IPS-11a (cell line): ENCODE measurements around the gene RET.

Experiments used
- H3K4me3 ChIP-seq: one replicate; pipeline ENCODE4 v1.5.1; 2013; ENCODE audit warnings: low read depth, low read length, control low read depth

Gene RET

DNA sequence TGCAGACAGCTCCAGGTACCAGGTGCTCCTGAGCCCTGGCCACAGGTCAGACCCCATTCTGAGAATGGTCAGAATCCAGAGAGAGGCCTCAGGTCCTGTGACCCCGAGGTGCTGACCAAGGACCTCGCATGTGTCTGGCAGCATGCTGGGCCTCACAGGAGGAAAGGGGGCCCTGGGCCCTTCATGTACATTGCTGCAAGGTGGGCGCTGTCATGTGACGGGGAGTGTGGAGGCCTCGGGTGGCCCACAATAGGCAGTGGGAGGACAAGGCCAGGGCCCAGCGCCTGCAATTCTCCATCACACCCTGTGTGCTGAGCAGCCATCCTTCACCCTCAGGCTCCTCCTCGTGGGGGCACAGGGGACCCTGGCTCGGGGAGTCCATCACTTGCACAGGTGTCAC lies 15.5 kb upstream of the RET start:
- H3K4me3 ChIP-seq: no peak overlapping the region

DNA sequence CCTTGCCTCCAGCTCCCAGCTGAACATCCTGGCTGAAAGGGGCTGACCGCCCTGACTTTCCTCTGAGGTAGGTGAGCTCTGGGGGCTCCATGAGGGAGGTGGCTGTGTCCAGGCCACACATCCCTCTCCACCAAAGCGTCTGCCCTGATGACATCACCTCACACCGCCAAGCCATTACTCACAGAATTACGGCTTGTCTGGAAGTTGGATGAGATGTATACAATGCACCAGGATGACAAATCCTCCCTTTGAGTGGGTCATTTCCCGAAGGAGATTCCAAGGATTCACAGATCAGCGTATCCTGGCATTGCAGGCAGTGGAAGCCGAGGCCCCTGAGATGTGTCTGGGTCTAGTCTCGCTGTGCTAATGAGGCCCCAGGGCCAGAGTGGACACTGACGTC lies 15.1 kb upstream of the RET start:
- H3K4me3 ChIP-seq: no peak overlapping the region

DNA sequence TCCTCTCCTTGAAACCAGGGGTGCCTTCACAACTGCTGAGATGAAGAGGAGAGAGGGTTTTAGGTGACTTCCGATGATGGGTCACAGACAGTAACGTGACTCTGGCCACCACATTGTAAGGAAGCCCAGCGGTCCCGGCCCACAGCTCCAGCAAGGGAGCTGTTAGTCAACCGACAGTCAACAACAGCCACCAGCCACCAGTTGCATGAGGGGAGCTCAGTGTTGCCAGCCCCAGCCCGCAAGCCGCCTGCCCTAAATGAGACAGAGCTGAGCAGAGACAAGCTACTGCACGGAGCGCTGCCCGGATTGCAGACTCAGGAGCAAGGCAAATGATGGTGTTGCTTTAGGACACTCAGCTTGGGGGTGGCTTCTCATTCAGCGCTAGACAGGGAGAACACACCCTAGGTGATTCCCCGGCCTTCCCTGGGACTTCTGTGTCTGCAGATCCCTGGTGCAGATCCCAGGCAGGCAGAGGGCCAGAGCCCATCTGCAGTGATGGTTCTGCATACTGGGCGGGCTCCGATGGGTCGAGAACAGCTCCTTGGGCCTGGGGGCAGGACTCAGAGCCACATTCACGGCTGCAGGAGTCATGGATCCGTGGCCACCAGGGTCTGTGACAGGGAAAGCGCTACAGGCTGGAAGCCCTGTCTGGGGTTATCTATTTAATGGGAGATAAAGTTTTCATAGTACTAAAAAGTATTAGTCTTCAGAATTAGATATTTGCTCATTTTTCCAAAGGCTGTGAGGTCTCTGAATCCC lies 14.3 kb upstream of the RET start:
- H3K4me3 ChIP-seq: no peak overlapping the region

DNA sequence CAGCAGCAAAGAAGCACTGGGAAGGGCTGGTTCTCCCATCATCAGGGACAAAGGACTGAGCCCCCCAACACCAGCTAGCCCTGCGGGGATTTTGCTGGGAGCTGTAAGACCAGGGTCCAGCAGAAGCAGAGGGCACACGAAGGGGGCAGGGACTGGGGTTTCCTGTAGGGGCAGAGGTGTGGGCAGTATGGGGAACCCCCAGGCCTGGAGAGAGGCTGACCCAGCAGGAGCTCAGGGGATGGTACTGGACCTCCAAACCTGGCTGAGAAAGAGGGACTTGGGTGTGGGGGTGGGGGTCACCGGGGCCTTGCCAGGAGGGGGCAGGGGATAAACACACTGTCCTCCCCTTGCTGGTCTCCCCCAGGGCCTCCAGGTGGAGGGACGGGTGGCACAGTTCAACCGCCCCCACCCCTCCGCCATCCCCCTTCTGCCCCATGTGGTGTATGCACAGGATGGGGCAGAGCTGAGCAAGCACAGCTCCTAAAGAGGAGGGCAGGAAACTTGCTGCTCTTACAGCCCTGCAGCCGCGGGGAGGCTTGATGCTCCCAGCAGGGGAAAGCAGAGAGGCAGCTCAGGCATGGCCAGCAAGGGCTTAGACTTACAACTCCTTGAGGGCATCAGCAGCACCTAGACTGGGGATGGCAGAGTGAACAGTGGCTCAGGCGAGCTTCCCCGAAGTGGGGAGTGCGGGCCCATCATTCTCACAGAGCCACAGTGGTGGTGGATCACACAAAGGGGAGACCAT lies 12.4 kb upstream of the RET start:
- no peak overlapping the region for H3K4me3 ChIP-seq

DNA sequence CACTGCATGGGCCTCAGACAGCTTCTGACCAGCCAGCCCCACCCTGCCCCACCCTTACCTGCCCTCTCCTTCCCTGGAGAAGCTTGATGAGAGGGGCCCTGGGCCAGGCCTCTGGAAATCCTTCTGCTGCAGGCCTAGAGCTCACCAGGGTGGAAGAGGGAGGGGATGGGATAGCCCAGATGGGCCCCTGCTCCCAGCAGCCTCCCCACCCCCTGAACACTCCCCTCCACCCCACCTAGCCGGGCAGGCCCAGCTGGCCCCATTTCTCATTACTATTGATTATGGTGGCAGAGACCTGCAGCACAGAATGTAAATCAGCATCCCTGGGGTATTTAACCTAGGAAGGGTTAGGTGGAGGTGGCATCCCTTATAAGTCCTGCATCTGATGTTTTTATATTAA lies 11.6 kb upstream of the RET start:
- H3K4me3 ChIP-seq: no peak overlapping the region

DNA sequence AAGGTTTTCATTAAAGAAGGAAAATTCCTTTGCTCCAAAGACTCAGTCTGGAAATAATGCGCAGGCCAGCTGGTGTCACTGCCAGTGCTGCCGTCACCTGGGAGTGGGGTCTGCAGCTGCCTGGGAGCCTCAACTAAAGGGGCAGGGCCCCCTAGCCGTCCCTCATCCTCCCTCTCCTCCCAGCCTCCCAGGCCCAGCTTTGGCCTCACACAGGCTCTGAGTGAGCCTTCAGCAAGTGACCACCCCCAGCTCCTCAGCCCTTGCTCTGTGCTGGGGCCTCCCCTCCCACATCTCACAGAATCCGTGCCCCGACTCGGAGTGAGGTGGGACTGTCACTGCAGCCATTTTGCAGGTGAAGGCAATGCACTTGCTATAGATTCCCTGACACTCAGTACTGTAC lies 11.1 kb upstream of the RET start:
- no peak overlapping the region for H3K4me3 ChIP-seq

DNA sequence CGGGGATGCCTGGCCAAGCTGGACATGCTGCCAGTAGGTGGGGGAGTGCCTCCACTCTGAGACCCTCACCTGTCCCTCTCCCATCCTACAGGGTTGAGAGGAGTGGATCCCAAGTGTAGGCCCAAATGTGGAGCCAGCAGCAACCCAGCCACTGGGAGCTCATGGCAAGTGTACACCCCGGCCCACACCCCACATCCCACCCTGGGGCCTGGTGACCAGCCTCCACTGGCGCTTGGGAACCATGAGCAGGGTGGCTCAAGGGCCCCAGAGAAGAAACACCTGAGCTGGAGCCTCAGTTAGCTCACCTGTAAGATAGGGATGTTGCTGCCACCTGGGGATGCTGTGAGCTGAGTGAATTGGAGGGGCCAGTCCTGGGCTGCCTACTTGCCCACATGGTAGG lies 10.4 kb upstream of the RET start:
- no peak overlapping the region for H3K4me3 ChIP-seq

DNA sequence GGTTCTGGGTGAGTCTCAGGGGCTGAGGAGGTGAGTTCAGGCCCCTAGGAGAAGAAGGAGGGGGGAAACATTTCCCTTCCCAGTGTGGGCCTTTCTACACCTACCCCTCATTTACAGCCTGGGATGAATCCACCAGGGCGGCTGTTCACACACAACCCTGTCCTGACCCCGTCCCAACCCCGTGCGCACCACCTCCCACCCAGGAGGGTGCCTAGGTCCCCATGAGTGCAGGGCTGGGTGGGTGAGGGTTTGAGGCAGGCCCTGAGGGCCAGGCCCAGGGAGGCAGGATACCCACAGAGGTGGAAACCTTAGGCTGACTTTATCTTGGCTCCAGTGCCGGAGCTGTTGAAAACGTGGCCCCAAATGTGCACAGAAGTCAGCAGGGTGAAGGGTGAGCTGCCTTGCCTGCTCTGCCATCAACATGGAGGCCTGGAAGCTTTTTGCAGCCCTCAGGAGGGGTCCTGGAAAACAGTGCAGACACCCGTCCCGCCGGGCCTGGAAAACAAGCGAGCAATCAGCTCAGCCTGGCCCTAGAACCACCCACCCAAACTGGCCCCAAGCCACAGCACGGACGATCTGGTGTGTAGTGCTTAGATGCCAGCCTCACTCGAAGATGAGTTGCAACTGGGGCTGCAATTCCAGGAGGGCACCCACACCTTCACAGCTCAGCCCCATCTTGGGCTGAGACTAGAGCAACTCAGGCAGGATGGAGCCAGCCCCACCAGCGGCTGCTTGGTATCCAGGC lies 9.3 kb upstream of the RET start:
- no peak overlapping the region for H3K4me3 ChIP-seq

DNA sequence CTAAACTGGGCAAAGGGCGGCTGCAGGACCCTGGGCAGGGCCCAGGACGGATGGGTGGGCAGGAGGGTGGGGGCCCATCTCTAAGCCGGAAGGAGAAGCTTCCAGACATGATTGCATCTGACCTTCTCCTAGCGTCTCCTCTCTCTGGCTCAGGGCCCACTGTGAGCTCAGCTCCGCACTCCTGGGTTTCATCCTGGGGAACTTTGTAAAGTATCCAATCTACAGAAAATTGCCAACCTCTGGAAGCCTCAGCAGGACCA lies 8.8 kb upstream of the RET start:
- H3K4me3 ChIP-seq: no peak overlapping the region

DNA sequence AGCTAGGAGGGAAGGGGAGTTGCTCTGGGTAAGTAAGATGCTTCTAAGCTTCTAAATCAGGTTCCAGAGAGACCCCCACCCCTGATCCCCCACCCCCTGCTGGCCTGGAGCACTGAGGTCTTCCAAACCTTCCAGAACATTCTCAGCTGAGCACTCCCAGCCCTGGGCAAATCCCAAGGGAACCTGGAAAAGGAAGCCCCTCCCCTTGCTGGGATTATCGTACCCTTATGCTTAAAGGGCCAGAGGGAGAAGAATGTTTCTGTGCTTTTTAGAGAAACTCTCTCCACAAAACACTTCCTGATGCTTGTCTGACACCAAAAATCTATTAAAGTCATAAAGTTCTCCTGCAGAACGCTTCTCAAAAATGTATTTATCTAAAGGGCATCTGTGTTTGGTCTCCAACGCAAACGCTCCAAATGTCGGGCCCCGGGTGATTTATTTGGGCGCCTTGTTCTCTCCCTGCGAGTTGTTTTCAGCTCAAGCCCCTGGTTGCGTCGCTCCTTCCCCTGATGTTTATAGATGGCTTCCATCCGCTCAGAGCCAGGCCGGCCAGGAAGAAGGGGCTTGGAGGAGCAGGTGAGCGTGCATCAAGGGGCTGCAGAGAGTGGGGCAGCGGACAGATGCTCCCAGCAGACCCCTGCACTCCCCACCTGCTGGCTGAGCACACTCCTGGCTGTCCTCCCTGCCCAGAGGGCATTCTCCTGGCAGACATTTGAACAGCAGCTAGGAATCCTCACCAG lies 8.2 kb upstream of the RET start:
- H3K4me3 ChIP-seq: no peak overlapping the region

DNA sequence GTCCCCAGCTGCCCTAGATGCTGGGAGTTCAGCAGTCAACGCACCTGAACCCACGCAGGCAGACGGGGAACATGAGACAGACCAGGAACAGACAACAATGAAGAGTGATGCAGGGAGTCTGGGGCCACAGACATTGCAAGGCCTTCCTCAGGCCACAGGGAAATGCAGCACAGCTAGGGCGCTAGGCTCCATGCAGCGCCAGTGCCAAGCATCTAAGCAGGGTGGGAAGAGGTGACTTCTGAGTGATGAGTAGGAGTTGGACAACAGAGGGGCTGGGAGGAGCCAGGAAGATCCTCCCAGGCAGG lies 7.7 kb upstream of the RET start:
- H3K4me3 ChIP-seq: no peak overlapping the region

DNA sequence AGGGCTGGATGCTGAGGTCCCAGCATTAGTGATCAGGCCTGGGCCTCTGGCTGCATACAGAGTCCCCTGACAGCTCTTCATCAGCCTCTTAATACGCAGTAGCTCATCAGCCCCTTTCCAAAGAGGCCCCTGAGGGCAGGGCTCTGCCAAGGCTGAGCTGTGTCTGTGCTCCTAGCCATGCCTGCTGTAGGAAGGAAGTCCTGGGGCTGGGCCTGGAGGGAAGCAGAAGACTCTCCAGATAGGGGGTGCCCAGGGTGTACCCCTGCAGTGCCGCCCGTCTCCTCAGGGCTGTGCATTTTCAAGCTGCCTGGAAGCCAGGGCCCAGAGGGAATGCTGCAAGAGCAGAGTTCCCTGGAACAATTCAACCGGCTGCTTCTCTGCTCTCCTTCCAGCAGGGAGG lies 7.3 kb upstream of the RET start:
- H3K4me3 ChIP-seq: no peak overlapping the region

DNA sequence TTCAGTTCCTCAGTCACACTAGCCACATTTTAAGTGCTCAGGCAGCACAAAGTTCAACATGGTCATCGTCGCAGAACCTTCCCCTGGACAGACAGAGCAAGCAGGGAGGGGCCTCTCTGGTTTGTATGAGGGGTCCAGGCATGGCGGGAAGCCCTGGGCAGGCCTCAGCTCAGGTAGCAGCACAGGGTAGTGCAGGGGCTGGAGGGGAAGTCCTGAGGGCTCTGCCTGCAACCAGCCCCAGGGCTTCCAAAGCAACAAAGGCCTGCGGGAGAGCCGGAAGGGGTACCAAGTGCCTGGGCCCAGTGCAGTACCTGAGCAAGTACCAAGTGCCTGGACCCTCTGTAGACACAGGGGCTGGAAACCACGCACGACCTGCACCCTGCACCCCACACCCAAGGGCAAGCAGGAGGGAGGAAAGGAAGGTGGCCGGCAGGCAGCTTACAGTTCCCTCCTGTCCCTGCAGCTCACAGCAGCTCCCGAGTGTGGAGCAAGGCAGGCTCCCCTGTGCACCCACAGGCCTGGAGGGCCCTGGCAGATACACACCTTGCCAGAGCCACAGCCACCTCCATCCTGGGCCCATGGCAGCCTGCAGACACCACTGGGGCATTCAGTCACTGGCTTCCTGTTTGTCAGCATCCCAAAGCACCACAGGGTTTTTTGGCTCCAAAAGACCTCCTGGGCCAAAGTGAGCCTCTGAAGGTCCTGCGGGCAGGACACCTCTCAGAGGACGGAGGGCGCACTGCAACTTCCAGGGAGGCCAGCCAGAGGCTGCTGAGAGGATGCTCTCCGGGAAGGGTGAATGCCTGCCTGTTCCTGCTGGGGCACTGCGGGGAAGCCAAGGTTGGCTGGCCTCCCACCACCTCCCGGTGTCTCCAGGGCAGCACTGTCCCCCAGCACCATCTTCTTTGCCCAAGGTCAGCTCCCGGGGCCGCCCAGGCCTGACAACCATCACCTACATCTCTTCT lies 6.5 kb upstream of the RET start:
- H3K4me3 ChIP-seq: no peak overlapping the region

DNA sequence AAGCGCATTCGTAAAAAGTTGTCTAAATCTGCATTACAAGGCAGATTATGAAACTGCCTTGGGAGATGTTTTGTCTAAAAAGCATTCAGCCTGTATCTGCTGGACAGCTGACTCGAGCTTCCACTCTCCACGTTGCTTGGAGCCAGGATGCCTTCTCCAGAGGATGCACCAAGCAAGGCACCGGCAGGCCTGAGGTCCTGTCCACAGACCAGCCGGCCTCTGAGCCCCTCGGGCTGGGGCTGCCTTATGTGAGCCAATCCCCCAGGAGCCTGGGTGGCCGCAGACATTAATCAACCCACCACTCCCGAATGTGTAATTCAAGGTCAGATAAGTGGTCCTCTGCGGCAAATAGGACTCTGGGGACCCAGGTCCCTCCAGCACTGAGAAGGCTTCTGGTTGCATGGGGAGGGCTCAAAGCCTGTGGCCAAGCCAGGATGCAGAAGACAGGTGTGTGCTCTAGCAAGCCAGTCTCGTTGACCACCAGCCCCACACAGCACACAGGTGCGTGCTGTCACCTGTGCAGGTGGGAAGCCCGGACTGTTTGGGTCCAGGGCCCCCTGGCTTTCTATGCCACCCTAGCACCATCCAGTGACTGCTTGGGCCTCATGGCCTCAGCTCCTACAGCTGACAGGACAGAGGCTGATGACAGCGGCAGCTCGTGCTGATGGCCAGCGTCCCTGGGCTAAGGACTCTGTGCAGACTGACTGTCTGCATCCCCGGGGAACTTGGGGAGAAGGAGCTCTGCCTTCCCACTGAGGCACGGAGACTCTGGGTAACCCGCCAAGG lies 4.8 kb upstream of the RET start:
- no peak overlapping the region for H3K4me3 ChIP-seq

DNA sequence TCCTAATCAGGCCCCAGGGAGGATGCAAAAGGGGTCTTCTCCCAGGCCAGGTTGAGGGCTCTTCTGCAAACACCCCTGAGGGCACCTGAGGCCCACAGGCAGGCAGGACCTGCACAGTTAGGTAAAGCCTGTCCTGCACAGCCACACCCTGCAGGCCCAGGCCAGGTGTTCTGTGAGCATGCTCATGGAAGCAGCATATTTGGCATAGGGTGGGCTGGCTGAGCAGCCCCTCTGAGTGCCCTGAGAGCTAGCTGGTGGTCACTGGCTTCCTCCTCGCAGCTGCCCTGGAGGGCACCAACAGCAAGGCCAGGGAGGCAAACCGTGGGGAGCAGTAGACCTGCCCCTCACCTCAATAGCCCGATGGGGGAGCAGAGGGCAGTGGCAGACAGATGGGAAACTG lies 3.7 kb upstream of the RET start:
- H3K4me3 ChIP-seq: no peak overlapping the region

DNA sequence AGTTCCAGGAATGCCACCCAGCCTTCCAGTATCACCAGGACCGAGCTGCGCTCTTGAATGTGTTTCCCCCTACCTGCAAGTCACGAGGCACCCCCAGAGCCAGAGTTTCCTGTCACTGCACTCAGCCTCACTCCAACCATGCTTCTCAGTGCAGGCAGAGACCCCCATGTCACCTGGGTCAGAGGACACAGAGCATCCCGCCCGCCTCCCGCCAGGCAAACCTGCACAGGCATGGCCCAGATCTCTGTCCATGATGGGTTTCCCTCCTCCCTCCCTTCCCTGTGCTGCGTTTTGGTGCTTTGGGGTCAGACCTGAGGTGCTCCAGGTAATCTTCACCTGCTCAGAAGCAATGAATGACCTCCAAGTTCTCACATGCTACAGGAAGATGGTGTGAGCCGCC lies 3.1 kb upstream of the RET start:
- no peak overlapping the region for H3K4me3 ChIP-seq

DNA sequence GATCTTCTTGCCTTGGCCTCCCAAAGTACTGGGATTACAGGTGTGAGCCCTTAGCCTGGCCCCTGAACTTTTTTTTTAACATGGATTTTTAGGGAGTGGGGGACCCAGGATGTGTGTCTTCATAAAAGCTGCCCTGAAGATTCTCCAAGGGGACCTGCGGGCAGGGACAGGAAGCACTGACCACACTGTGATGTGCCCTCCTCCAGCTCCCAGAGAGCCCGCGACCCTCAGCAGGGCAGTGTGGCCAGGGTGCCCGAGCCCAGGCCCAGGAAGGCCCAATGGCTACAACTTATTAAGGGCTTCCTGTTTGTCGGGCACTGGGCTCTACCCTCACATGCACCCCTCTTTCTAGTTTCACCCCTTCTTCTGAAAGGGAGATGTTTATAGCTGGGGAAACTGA lies 2.5 kb upstream of the RET start:
- no peak overlapping the region for H3K4me3 ChIP-seq

DNA sequence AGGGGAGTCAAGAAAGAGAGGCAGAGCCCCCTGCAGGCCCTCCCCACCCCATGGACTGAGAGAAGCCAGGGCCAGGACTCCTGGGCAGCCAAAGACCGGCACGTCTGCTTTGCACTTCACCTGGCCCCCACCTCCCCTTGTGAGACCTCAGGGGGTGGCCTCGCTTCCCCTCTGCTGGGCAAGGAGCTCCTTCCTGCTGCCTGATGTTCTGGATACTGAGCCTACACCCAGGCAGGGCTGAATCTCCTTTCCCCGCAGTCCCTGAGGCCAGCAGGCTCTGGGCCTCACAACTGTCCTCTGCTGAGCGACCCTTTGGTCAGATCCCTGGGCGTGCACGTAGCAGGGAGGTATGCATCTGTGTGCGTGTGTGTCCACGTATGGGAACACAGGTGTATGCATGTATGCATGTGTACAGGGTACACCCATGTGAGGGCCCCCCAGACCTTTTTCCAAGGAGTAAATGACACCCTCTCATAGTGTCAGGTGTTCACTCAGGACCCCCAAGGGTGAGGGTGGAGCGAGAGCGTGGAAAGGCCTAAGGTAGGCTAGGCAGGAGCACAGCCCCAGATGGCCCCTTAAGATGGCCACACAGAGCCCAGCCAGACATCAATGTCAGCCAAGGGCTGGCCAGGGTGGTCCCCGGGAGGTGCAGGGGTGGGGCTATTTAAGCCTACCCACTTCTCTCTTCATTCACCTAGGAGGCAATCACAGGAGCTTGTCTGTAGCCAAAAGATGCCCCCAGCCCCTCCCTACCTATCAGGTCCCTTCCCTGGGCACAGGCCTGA lies 1.9 kb upstream of the RET start:
- H3K4me3 ChIP-seq: no peak overlapping the region

DNA sequence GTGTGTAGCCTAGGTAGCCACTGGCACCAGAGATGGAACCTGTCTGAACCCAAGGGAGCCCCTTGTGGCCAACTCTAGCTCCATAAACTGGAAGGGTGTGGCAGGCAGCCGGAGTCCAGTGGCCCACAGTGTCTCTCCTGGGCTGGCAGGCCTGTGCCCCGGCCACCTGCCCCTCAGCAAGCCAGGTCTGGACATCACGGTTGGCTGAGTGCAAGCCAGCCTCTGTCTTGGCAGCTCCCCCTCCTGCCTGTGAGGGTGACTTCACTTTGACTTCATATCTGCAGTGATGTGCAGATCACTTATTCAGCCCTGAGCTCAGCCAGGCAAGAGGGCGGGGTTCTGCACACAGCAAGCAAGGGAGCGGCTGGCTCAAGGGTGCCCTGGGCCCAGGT lies 1.3 kb upstream of the RET start:
- no peak overlapping the region for H3K4me3 ChIP-seq
